ENCODE results near the gene KRTAP10-12.

- no peak for TF ChIP-seq CTCF (IDR thresholded peaks at IDR 0.05)
- TF ChIP-seq POLR2A (IDR thresholded peaks at IDR 0.05): no peak
Measured at GRCh38 chr21:44706706-44707581, 10.0 kb downstream of the KRTAP10-12 start.

Data from heart left ventricle (tissue), 13 donors.